Astrocyte (in vitro differentiated cells and primary cell): Measurements from ENCODE around the gene ULBP2.

Source experiments
- CTCF ChIP-seq: IDR thresholded peaks from 2 replicates; pipeline ENCODE4 v1.5.1; 2011; ENCODE audit warnings: low read depth, mild to moderate bottlenecking, inconsistent platforms, low read length, moderate library complexity; ENCODE audit not compliant: insufficient read depth
- EZH2 ChIP-seq: IDR thresholded peaks from 2 replicates; pipeline ENCODE4 v1.6.1; 2012; ENCODE audit warnings: mild to moderate bottlenecking, low read length, inconsistent platforms; ENCODE audit not compliant: insufficient read depth

GRCh38 chr6:149905371-149905910, 36.4 kb upstream of the ULBP2 start:
- TF ChIP-seq CTCF (no peak), EZH2 (no peak)
